HG03457 (cell line): ENCODE measurements around the gene REPS2.

Experiments
- ATAC-seq: cut with Tn5 transposase; IDR thresholded peaks from one replicate; pipeline ENCODE4 v1.9.1; 2021; ENCODE audit warnings: moderate number of reproducible peaks; ENCODE audit not compliant: unreplicated experiment

Gene REPS2

GRCh38 chrX:17192106-17192505 is 245.6 kb downstream of the REPS2 start:
- no peak for ATAC-seq
